ENCODE data around the gene RNLS.

RNLS gene

GRCh38 chr10:88347022-88347421 lies 236.1 kb downstream of the RNLS start:
- DNase-seq (ENCODE audit: low read depth): no peak
- no peak overlapping the region for H3K4me3 ChIP-seq (ENCODE audit: control insufficient read depth, low read depth, low read length)
- no peak for TF ChIP-seq CTCF (IDR thresholded peaks at IDR 0.05; ENCODE audit: control insufficient read depth, insufficient read depth, low read depth, low read length, missing control alignments)

GRCh38 chr10:88346144-88346977 lies 236.8 kb downstream of the RNLS start:
- no peak for TF ChIP-seq CTCF (IDR thresholded peaks at IDR 0.05; ENCODE audit: control insufficient read depth, insufficient read depth, low read depth, low read length, missing control alignments)
- H3K4me3 ChIP-seq (ENCODE audit: control insufficient read depth, low read depth, low read length): no peak overlapping the region
- DNase-seq (ENCODE audit: low read depth): no peak

GRCh38 chr10:88343761-88344484 lies 239.2 kb downstream of the RNLS start:
- DNase-seq (ENCODE audit: low read depth): no peak
- no peak for TF ChIP-seq CTCF (IDR thresholded peaks at IDR 0.05; ENCODE audit: control insufficient read depth, insufficient read depth, low read depth, low read length, missing control alignments)
- no peak overlapping the region for H3K4me3 ChIP-seq (ENCODE audit: control insufficient read depth, low read depth, low read length)

- TF ChIP-seq CTCF (IDR thresholded peaks at IDR 0.05; ENCODE audit: control insufficient read depth, insufficient read depth, low read depth, low read length, missing control alignments): no peak
- no peak for DNase-seq (ENCODE audit: low read depth)
- no peak overlapping the region for H3K4me3 ChIP-seq (ENCODE audit: control insufficient read depth, low read depth, low read length)
These were observed 240.3 kb downstream of the RNLS start for GRCh38 chr10:88342733-88343310.

- no peak for TF ChIP-seq CTCF (IDR thresholded peaks at IDR 0.05; ENCODE audit: control insufficient read depth, insufficient read depth, low read depth, low read length, missing control alignments)
- no peak for DNase-seq (ENCODE audit: low read depth)
- H3K4me3 ChIP-seq (ENCODE audit: control insufficient read depth, low read depth, low read length): no peak overlapping the region
These were observed 246.0 kb downstream of the RNLS start for GRCh38 chr10:88337134-88337533.

GRCh38 chr10:88336334-88336733 lies 246.8 kb downstream of the RNLS start:
- no peak overlapping the region for H3K4me3 ChIP-seq (ENCODE audit: control insufficient read depth, low read depth, low read length)
- no peak for TF ChIP-seq CTCF (IDR thresholded peaks at IDR 0.05; ENCODE audit: control insufficient read depth, insufficient read depth, low read depth, low read length, missing control alignments)
- DNase-seq (ENCODE audit: low read depth): no peak

Data from AG09309 (cell line).